ENCODE data around the gene RNF149.
A peak's percentile ranks its signal among the peaks of the same experiment; 100 is the strongest.
"Not testable (repeated sequence)": the region's sequence is repeated elsewhere in the genome, so short reads cannot be mapped to it uniquely, and the experiment has no call there.

RNF149 gene

GRCh38 chr2:101253013-101253702, 55.3 kb downstream of the RNF149 start:
- peak; percentile 54 to 94 (median 72) for DNase-seq

DNA sequence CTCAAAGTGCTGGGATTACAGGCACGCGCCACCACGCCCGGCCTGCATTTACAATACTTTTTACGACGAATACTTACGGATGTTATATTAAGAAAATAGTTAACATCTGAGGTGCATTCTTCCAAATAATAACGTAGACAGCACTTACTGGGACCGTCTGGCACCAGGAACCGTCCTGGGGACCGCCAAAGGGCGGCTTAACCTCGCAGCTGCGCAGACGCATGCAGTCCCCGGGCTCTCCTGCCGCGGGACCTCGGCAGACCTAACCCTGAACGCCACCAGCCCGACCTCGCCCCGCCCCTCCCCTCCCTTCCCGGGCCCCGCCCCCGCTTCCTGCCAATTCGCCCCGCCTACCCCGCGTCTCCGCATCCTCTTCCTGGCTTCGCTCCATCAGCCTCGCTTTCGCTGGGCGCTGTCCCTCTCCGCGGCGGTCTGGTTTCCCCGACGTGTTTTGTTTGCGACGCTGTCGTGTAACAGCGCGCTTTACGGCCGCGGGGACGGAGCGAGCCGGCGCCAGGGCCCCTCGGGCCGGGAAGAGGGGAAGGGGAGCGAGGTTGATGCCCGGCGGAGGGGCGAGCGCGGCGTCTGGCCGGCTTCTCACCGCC, 56.0 kb downstream of the RNF149 start, which contains the start of gene CNOT11:
Gene CNOT11 (plus strand): TSS at position 479 of the 605 bp plus-strand sequence. CDS start 79 bp downstream, at position 558.
- DNase-seq: peak; percentile 97 to 99 (median 99)

DNA sequence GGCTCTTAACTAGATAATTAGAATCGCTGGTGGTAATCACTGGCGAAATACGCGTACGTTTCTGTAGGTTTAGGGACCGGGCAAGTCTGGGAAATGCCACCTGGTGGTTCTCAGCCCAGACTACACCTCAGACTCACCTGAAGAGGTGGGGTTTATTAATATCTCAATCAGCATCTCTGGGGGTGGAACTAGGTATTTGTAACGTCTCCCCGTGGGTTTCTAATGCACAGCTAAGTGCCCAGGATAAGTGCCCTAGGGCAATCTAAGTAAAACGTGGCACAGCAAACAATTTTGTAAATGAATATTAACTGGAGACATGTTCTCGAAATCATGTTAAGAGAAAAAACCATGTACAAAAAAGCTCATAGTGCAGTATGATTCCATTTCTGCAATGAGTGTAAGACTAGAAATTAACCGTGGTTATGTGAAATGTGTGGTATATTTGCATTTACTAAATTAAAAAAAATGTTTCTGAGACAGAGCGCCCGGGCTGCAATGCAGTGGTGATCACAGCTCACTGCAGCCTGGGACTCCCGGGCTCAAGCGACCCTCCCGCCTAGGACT, 56.6 kb downstream of the RNF149 start:
- peak in 3 of 5 experiments; percentile 13 to 53 (median 25) for DNase-seq

- DNase-seq: not testable (repeated sequence)
These were observed 57.2 kb downstream of the RNF149 start for GRCh38 chr2:101251246-101251781.

DNA sequence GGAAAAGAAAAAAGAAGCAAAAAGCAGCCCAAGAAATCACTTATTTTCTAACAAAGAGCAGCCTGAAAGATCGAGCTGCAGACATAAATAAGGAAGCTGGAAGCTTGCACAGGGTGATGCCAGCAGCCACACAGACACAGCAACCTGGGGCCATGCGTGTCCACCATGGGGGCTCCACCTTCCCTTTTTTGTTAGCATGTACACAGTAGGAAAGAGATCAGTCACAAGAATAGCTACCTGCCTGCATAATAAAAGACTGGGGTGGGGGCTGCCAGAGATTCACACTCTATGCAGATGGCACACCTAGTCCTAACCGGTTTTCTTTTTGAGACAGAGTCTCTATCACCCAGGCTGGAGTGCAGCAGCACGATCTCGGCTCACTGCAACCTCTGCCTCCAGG, 58.7 kb downstream of the RNF149 start:
- no peak for DNase-seq

DNA sequence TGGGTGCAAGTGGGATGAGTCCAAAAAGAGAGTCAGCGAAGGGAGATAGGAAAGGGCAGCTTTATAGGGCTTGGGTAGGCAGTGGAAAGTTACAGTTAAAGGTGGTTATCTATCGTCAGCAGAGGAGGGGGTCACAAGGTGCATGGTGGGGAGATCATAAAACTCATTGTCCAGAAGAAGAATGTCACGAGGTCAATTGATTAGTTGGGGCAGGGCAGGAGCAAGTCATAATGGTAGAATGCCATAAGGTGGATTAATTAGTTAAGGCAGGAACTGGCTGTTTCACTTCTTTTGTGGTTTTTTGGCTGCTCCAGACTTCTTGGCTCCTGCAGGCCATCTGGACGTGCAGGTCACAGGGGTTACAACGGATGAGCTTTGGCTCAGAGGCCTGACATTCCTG, 59.7 kb downstream of the RNF149 start:
- DNase-seq: not testable (repeated sequence)

GRCh38 chr2:101245468-101245867, 63.0 kb downstream of the RNF149 start:
- DNase-seq: not testable (repeated sequence)

GRCh38 chr2:101244899-101245298, 63.6 kb downstream of the RNF149 start:
- not testable (repeated sequence) for DNase-seq

GRCh38 chr2:101244373-101244772, 64.1 kb downstream of the RNF149 start:
- not testable (repeated sequence) for DNase-seq

DNA sequence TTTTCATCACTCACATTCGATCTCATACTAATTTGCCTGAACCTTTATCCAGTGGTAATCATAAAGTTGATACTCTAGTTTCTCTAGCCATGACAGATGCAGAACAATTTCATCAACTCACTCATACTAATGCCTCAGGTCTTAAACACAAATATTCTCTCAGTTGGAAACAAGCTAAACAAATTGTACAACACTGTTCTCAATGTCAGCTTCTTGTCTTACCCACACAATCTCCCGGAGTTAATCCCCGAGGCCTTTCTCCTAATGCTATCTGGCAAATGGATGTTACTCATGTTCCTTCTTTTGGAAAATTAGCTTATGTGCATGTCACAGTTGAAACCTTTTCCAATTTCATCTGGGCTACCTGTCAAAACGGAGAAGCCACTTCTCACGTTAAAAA, 67.3 kb downstream of the RNF149 start:
- no peak for DNase-seq

DNA sequence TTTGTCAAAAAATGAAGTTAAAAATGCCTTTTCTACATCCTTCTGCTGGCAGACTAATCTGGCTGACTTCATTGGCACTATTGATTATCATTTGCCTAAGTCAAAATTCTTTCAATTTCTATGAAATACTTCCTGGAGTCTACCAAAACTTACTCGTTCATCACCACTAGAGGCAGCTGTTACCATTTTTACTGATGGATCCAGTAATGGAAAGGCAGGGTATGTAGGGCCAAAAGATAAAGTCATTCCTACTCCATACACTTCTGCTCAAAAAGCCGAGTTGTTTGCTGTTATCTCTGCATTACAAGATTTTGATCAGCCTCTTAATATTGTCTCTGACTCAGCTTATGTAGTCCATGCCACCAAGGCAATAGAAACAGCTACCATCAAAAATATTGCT, 67.8 kb downstream of the RNF149 start:
- peak in 1 of 5 experiments; percentile 43 for DNase-seq

- not testable (repeated sequence) for DNase-seq
These were observed 68.8 kb downstream of the RNF149 start for GRCh38 chr2:101239760-101240118.

DNA sequence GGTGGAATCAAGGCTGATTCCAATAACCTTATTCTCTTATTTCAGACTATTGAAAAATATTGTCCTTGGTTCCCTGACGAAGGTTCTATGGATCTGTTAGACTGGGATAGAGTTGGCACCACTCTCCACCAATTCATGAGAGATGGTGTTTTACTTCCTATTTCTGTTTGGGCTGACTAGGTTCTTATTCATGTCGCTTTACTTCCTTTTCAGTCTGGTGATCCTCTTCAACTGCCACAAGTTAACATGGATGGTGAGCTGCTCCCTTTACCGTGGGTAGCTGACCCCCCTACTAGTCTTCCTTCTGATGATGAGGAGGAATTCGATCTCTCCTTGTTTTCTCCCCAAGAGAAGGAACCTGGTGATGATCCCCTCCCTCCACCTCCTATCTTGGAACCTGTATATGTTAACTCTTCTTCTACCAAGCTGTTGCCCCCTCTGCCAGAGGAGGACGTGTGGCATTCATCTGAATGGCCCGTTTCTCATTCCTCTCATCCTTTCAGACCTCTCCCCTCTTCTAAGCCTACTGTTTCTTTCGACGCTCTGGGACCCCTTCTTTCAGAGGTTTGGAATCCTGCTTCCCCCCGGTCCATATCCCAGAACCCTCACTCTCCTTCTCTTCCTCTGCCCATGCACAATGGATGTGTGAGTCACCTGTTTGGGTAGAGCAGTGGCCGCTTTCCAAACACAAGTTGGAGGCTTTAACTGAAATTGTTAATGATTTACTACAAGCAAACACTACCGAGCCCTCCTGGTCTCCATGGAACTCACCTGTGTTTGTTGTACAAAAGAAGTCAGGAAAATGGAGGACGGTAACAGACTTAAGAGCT, 69.4 kb downstream of the RNF149 start:
- DNase-seq: no peak

DNA sequence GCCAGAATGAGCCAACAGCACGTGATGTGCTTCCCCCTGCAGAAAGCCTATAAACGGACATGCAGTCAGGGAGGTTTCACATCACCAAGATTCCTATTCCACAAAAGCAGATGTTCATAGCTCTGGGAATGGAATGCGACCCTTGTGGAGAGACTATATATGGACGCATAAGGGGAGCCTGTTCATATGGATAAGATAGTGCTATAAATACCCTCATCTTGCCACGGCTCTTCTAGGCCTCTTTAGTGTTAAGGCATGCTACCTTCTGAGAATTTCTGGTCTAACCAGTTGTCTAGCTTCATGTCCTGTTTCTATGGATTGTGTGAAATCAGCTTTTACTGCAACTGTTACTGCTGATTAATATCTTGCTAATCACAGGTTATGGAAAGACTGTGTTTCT, 70.6 kb downstream of the RNF149 start:
- DNase-seq: not testable (repeated sequence)

- DNase-seq: not testable (repeated sequence)
These were observed 72.5 kb downstream of the RNF149 start for GRCh38 chr2:101235956-101236355.

- no peak for DNase-seq
These were observed 74.1 kb downstream of the RNF149 start for GRCh38 chr2:101234169-101234938.

- DNase-seq: no peak
These were observed 75.7 kb downstream of the RNF149 start for GRCh38 chr2:101232770-101233169.

- no peak for DNase-seq
These were observed 76.4 kb downstream of the RNF149 start for GRCh38 chr2:101231937-101232730.

- DNase-seq: no peak
These were observed 77.3 kb downstream of the RNF149 start for GRCh38 chr2:101231240-101231639.

DNA sequence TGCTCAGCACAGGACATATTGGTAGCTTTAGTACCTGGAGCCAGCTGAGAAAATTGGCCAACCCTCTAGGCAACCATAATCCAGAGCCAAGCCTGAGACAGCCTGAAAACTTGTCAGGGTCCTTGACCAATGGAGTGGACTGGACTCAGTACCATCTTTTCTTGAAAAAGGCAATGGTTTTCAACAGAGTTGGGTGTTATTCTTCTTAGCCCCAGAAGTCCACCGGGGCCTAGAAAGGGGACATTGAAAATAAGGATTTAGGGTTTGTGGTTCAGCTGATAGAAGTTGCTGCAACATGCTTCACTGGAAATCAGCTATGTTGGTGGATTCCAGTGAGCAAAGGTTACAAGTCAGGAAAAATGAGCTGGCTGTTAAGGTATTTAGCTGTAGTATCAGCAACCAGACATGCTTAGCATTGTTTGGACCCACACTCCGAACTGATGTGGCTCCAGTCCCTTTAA, 77.9 kb downstream of the RNF149 start:
- DNase-seq: no peak

All from T-helper 2 cell (primary cell).